B cell (primary cell): ENCODE results near the gene PHACTR1.

Experiments
- CTCF ChIP-seq: fragments of 200-600 bp; IDR thresholded peaks from one replicate; pipeline ENCODE4 v1.8.0; 2022; ENCODE audit warnings: antibody characterized with exemption, mild to moderate bottlenecking
- EZH2 ChIP-seq: IDR thresholded peaks from 2 replicates; pipeline ENCODE4 v1.6.1; 2012; ENCODE audit warnings: borderline replicate concordance, low read depth, mild to moderate bottlenecking, moderate library complexity, low read length; ENCODE audit not compliant: insufficient read depth, poor library complexity, severe bottlenecking

- TF ChIP-seq CTCF = no peak
- no peak for TF ChIP-seq EZH2
Observed at GRCh38 chr6:12823847-12824246, 107.3 kb downstream of the PHACTR1 start.
